NCI-H510A (cell line): ENCODE results near the gene WDR44.
"Not testable (repeated sequence)": the region's sequence is repeated elsewhere in the genome, so short reads cannot be mapped to it uniquely, and the experiment has no call there.

Experiments
- DNase-seq: peaks from one replicate; lab custom pipeline; 2025; lab: John Stamatoyannopoulos, UW

WDR44 gene

DNA sequence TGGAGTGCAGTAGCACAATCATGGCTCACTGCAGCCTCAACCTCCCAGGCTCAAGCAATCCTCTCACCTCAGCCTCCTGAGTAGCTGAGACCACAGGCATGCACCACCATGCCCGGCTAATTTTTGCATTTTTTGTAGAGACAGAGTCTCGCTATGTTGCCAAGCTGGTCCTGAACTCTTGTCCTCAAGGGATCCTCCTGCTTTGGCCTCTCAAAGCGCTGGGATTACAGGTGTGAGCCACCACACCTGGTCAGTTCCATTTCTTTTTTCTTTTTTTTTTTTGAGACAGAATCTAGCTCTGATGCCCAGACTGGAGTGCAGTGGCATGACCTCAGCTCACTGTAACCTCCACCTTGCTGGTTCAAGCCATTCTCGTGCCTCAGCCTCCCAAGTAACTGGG, 136.5 kb downstream of the WDR44 start:
- not testable (repeated sequence) for DNase-seq

DNA sequence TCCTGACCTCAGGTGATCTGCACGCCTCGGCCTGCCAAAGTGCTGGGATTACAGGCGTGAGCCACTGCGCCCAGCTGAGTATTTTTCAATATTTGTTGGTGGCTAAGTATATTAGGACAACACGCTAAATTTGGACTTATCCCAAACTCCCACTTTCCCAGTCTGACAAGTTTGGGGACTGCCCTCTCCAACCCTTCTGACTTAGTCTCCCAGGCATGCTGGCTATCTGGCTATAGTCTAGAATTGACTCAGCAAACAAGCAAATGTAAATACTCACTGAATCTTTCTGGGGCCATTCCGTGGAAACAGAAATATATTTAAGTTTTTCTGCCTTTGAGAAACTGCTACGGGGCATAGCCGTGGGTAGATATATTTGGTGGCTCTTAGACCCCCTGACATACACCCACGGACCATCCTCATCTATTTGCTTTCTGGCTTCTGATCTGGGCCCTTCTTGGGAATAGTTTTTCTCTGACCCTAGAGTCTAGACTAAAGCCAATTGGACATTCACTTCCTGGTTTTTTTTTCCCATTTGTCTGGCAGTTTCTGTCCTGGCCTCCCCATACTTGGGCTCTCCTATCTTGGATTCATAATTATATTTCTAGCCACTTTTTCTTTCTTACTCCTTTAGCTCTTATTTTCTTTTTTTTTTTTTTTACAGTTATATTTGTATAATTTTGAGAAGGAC, 138.5 kb downstream of the WDR44 start:
- DNase-seq: no peak

DNA sequence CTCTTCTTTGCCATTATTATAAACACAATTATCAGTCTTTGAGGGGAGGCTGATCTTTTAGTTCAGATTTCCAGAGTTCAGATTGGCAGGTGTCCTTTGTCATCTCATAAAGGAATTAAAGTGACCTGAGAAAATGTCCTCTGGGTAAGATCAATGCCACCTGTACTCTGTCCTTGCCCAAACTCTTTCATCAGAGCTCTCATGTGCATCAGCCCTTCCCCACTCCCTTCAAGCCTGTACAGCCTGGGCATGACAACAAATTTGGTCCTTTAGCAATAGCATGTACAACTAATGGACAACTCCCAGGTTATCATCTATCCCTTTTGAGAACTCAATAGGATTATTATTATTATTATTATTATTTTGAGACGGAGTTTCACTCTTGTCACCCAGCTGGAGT, 140.8 kb downstream of the WDR44 start:
- DNase-seq: not testable (repeated sequence)

DNA sequence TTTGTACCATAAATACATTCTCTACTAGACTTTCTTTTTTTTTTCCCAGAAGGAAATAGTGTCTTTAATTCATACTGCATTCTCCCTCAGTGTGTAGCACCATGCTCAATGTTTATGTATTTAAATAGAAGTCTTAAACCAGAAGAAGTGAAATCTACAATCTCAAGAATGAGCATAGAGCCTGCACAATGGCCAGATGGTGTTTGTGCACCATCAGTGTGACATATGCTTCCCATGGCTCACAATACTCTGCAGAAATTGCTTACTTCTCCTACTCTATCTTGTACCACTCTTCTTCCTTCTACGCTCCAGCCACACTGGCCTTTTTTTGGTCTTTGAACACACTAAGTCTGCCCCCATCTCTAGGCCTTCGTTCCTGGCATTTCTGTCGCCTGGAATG, 147.1 kb downstream of the WDR44 start:
- DNase-seq: no peak

DNA sequence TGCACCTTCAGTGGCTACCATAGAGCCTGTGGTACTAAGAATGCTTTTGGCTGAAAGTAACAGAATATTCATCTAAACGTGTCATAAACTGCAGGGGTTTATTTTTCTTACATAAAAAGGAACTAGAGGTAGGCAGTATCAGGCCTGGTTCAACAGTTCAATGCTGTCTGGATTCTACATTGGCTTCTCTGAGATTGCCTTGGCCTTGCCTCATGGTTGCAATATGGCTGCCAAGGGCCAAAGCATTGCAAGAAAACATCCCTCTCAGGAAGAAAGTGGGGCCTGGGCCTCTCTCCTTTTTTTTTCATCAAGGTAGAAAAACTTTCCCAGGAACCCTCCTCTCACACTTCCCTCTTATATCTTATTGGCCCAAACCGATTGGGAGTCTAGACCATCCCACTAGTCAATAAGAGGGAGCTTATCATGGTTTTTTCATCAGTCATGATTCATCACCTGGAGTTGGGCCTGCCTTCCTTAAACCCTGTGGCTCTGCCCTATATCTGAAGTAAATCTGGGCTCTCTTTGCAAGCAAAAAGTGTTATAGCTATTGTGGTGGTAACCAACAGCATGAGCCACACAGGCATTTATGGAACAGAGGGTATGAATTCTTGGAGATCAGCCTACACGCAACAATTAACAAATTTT, 147.9 kb downstream of the WDR44 start:
- no peak for DNase-seq

DNA sequence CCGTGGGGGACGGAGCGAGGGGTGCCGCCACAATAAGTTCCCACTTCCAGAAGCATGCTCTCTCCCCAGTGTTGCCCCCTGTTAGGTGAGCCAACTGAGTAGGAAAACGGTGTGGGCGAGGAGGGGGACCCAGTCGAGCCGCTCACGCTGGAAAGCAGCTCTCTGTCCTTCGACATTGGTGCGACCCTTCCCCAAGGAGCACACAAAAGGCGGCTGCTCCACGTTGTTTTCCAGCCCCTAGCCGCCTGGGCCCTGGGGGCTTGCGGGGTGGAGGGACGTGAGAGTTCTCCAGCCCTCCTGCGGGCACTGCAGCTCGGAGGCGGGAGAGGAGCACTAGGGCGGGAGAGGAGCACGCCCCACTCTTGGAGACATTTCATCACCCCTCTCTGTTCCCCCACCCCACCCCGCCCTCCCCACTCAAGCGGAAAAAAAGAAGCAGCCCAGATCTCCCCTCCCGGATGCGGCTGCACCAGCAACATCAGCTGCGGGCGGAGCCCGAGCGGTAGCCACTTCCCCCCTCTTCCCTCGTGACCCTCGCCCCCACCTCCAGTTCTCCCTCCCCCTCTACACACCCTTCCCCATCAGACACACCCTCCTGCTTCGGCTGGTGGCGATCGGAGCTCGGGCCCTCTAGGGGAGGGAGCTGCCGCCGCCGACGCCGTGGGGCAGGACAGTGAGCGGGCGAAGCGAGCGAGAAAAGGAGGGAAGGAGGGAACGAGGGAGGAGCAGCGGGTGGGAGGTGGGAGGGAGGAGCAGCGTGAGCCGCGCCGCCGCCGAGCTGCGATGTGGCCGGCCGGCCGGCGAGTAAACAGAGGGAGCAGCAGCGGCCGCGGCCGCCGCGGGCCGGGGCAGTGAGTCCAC, 149.4 kb downstream of the WDR44 start, which contains the start of gene DOCK11:
TSS of gene DOCK11 (plus strand) at position 755 of the 861 bp plus-strand sequence. CDS start 157 bp downstream, outside the sequence.
- peak; percentile 76 for DNase-seq

DNA sequence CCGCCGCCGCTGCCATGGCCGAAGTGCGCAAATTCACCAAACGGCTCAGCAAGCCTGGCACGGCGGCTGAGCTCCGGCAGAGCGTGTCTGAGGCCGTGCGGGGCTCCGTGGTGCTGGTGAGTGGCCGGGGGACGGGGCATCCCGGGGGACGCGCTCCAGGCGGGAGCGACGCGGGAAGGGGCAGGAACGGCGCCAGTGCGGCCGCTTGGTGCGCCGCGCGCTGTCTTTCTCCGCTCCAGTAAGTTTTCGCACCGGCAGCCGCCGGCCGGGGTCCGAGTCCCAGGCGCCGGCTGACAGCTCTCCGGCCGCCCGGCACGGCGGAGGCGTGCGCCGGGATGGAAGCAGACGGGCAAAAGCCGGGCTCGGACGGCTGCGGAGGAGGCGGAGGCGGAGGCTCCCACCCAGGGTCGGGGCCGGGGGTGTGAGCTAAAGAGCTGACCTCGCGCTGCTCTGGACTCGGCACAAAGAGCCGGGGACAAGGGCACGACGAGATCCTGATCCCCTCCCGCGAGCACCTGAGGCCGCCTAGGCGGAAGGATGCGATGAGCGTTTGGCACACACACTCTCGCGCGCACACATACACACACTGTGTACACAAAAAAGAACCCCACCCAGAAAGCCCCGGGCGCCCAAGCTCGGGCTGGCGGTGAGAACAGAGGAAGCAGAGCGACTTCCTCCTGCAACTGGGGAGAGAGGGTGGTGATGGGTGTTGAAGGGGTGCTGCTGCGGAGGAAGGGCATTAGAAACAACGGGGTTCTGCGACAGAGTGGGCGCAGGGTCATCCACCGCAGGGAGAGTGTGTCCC, 150.3 kb downstream of the WDR44 start:
- peak; percentile 15 for DNase-seq

DNA sequence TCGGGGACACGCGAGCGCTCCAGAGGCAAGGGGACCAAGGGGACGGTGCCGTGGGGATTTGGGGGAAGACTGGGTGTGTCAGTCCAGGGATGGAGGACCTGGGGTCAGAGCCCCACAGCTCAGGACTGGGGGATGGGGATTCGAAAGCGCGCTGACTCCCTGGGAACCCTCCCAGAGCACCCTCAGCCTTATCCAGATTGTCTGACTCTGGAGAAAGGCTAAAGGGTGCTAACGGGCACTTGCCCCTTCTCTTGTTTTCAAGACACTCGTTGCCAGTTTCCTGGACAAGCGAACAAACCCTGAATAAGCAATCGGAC, 150.8 kb downstream of the WDR44 start:
- DNase-seq: no peak

DNA sequence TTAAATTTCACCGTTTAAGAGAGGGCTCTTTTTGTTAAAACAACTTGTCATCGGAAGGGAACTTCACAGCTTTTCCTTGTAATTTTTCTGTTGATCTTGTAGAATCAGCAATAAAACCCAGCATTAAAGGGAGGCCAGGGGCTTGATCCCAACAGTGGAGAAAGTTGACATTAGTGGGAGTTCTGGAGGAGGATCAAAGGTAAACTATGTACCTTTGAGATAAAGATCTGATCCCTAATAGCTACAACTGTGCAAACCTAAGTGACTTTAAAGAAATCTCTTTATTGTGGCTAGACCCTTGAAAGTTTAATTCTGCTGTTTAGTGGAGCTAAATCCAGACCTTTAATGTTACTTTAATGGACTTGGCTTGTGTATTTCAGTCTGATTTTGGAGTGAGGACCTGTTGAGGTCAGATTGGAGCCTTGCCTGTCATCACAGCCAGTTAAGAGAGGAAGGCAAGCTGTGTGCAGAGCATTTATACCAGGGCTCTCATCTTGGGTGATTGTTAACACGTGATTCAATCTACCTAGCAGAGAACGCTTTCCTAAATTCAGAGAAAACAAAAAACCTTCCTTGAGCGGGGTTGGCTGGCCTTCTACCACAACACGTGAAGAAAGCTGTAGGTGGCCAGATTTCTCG, 151.4 kb downstream of the WDR44 start:
- DNase-seq: no peak

DNA sequence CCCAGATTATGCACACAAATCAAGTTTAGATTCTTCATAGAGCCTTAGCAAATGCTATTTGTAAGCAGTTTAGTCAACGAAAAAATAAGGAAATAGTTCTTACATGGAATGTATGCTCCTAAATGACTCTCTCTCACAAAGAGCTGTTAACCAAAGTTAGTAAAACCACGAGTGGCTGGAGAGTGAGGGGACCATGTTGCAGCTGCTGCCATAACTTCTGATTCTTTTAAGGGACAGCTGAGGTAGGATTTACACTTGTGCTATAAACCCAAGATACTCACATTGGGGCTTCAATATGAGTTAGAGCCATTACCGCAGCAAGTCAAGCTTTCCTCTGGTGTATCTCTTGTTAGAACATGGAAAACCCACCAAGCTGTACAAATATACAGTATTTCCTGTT, 152.4 kb downstream of the WDR44 start:
- DNase-seq: no peak

DNA sequence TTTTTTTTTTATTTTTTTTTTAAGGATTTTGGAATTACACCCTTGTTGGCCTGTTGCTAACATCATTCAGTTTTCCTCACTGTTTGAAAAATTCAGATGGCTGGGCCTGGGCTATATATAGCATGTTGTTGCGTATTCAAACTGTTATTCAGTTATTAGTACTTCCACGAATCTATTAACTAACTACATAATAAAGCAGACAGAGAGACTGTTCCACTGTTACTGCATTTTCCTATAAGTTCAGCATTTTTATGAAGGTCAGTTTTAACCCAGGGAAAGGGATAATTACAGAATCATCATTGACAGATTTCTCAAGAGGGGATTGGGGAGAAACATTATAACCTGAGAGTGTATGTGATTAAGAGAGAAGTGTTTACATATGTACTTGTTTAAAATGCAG, 152.8 kb downstream of the WDR44 start:
- no peak for DNase-seq

DNA sequence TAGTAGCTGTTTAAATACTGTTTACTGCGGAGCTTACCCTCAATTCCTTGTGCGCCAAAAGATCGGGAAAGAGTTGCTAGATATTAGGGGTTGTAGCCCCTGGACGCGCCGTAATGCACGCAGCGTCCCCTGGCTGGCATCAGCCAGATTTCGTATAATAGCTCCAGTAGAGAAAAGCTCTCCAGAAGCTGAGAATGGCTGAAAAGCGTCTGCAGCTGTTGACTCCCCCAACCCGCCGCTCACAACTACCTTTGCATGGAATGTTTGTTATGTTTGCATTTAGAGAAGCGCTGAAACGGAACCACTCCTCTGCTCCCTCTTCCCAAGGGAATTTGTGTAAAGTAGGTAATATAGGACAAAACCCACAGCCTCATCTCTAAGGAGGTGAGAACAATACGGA, 153.4 kb downstream of the WDR44 start:
- no peak for DNase-seq
